ENCODE measurements around the gene GRIN3A.
A peak's percentile ranks its signal among the peaks of the same experiment; 100 is the strongest.

The GRIN3A gene

DNA sequence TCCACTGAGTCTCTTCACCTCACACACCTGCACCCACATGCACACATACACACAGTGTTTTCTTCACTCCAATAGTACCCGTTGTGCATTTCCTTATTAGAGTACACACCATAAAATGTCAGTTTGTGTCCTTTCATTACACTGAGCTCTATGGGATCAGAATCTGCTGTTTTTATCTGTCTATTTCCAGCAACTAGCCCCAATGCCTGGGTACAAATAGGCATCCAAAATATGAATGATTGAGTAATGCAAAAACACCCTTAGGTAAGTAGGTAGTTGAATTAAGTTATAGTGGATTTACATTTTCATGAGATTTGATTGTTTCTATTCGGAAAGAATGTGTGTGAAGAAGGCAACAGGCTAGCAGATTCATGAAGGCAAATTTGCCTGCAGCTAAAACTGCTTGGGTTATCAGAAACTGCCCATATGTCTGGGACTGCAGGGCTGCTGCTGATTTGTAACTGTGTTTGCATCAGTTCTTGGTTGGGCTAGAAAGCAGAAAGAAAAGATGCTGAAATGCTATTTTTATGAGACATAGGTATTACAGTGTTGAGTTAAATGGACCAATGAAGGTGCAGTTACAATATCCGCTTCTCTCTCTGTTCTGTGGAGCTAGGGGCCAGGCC, 170.6 kb downstream of the GRIN3A start:
- TF ChIP-seq, protein P1, sequence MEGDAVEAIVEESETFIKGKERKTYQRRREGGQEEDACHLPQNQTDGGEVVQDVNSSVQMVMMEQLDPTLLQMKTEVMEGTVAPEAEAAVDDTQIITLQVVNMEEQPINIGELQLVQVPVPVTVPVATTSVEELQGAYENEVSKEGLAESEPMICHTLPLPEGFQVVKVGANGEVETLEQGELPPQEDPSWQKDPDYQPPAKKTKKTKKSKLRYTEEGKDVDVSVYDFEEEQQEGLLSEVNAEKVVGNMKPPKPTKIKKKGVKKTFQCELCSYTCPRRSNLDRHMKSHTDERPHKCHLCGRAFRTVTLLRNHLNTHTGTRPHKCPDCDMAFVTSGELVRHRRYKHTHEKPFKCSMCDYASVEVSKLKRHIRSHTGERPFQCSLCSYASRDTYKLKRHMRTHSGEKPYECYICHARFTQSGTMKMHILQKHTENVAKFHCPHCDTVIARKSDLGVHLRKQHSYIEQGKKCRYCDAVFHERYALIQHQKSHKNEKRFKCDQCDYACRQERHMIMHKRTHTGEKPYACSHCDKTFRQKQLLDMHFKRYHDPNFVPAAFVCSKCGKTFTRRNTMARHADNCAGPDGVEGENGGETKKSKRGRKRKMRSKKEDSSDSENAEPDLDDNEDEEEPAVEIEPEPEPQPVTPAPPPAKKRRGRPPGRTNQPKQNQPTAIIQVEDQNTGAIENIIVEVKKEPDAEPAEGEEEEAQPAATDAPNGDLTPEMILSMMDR (IDR thresholded peaks at IDR 0.05; ENCODE audit: poor library complexity, severe bottlenecking), result no peak

DNA sequence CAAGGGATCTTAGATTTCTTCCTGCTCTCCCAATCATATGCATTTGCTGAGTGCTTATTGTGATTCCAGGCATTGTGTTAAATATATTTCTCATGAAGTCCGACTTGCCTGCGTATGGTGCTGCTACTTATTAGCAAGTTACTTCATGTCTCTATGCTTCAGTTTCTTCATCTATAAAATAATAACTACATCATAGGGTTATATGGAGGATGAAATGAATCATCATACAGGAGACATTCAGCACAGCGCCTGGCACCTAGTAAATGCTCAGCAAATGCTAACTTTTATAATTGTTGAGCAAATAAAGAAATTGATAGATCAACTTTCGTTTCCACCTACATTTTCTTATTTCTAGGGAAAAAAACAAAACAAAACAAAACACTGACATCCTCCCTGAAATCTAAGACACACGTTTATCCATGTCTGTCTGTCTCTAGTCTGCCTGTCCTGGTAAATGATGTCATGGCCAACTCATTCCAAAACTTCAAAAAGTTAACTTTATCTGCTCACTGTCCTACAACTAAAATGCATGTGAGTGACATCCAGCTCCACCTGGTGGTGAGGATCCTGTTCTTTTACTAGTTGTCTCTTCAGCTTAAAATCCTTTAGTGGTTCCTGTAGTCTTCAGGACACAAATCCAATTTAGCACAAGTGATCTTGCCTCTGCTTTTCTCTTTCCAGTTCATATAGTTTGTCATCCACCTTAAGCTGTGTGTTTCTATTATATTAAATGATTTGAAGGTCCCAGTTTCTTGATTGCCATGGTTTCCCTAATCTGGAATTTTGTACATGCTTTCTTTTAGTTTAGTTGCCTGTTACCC, 171.3 kb downstream of the GRIN3A start:
- no peaks in the 10 kb centered on the region for H3K4me1 ChIP-seq (ENCODE audit: insufficient read depth, poor library complexity, severe bottlenecking)
- ATAC-seq (ENCODE audit: low read depth), result no peak

More for the DNA sequence above, 170.6 kb downstream of the GRIN3A start:
- DNase-seq (ENCODE audit: low spot score), result no peak
- no peaks in the 10 kb centered on the region for H3K27me3 ChIP-seq (ENCODE audit: insufficient read depth, poor library complexity, severe bottlenecking)
- H3K4me1 ChIP-seq (ENCODE audit: insufficient read depth, poor library complexity, severe bottlenecking), result no peaks in the 10 kb centered on the region
- no peak overlapping the region for H3K27ac ChIP-seq (ENCODE audit: poor library complexity, severe bottlenecking)
- H3K4me3 ChIP-seq (ENCODE audit: severe bottlenecking), result no peak overlapping the region
- ATAC-seq (ENCODE audit: low read depth), result no peak
- no peaks in the 10 kb centered on the region for H3K9me3 ChIP-seq (ENCODE audit: severe bottlenecking)
- peaks cover 22% of the 10 kb centered on the region for H3K36me3 ChIP-seq (ENCODE audit: low read depth)

DNA sequence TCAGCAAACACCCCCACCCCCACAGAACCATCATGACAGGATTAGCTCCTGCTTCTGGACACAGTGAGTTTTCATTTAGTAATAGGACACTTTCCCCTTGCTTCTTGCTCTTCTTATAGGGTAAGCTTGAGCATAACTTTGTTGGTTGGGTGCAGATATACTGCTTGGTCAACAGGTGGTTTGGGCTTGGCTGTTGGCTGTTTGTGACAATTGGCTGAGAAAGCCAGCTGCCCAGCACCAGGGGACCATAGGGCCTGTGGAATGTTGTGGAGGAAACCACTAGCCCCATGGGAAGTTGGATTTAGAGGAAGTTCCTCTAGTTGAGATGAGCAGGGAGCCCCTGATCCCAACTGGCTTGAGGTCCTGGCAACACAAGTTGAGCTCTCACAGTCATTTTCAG, 174.2 kb downstream of the GRIN3A start:
- no peak for ATAC-seq (ENCODE audit: low read depth)
- peaks cover 53% of the 10 kb centered on the region for H3K36me3 ChIP-seq (ENCODE audit: low read depth)
- H3K4me3 ChIP-seq (ENCODE audit: severe bottlenecking), result no peak overlapping the region
- DNase-seq (ENCODE audit: low spot score), result no peak
- TF ChIP-seq, protein P1 (IDR thresholded peaks at IDR 0.05; ENCODE audit: poor library complexity, severe bottlenecking), result no peak
- no peaks in the 10 kb centered on the region for H3K27me3 ChIP-seq (ENCODE audit: insufficient read depth, poor library complexity, severe bottlenecking)
- no peaks in the 10 kb centered on the region for H3K9me3 ChIP-seq (ENCODE audit: severe bottlenecking)
- no peaks in the 10 kb centered on the region for H3K4me1 ChIP-seq (ENCODE audit: insufficient read depth, poor library complexity, severe bottlenecking)
- H3K27ac ChIP-seq (ENCODE audit: poor library complexity, severe bottlenecking), result no peak overlapping the region

More for the DNA sequence above, 171.3 kb downstream of the GRIN3A start:
- H3K27me3 ChIP-seq (ENCODE audit: insufficient read depth, poor library complexity, severe bottlenecking), result no peaks in the 10 kb centered on the region
- no peak overlapping the region for H3K27ac ChIP-seq (ENCODE audit: poor library complexity, severe bottlenecking)
- H3K4me3 ChIP-seq (ENCODE audit: severe bottlenecking), result no peak overlapping the region
- no peaks in the 10 kb centered on the region for H3K9me3 ChIP-seq (ENCODE audit: severe bottlenecking)
- peaks cover 28% of the 10 kb centered on the region for H3K36me3 ChIP-seq (ENCODE audit: low read depth)
- TF ChIP-seq, protein P1 (IDR thresholded peaks at IDR 0.05; ENCODE audit: poor library complexity, severe bottlenecking), result peak; percentile 74
- DNase-seq (ENCODE audit: low spot score), result no peak

DNA sequence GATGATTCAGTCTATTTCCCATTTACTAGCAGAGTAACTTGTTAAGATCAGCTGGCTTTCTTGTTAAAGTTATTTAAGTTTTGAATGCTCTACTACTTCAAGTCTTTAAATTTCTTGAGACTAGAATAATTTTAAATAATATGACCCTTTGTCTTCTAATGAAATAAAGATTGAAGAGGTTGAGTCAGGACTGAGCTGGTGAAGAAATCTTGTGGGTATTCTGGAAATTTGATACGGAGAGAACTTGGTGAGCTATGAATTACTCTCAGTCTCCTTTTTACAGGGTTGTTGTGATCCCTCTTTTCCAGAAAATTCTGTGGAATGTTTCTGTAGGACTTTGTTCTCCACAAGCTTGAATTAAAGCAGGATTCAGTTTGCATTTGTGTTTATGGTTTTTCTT, 175.5 kb downstream of the GRIN3A start:
- H3K27ac ChIP-seq (ENCODE audit: poor library complexity, severe bottlenecking), result no peak overlapping the region
- peaks cover 62% of the 10 kb centered on the region for H3K36me3 ChIP-seq (ENCODE audit: low read depth)
- no peaks in the 10 kb centered on the region for H3K27me3 ChIP-seq (ENCODE audit: insufficient read depth, poor library complexity, severe bottlenecking)
- no peaks in the 10 kb centered on the region for H3K4me1 ChIP-seq (ENCODE audit: insufficient read depth, poor library complexity, severe bottlenecking)
- H3K9me3 ChIP-seq (ENCODE audit: severe bottlenecking), result no peaks in the 10 kb centered on the region
- H3K4me3 ChIP-seq (ENCODE audit: severe bottlenecking), result no peak overlapping the region
- DNase-seq (ENCODE audit: low spot score) (no peak), ATAC-seq (ENCODE audit: low read depth) (no peak)
- TF ChIP-seq, protein P1 (IDR thresholded peaks at IDR 0.05; ENCODE audit: poor library complexity, severe bottlenecking), result no peak

DNA sequence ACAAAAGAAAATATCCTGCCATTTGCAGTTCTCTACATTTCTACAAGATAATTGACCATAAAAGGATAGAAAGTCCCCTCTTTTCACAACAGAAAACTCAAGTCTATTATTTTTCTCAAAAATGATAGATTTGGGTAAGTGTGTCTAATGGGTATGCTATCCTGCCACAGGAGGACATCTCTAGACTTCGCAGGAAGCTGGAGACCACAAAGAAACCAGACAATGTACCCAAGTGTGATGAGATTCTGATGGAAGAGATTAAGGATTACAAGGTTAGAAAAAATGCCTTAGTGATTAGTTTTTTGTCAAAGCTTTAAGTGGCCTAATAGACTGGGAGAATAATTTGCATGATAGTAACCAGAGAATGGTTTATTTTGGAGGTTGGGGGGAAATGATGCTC, 176.7 kb downstream of the GRIN3A start:
- no peaks in the 10 kb centered on the region for H3K9me3 ChIP-seq (ENCODE audit: severe bottlenecking)
- DNase-seq (ENCODE audit: low spot score) (no peak), ATAC-seq (ENCODE audit: low read depth) (no peak)
- H3K27me3 ChIP-seq (ENCODE audit: insufficient read depth, poor library complexity, severe bottlenecking), result no peaks in the 10 kb centered on the region
- no peak overlapping the region for H3K27ac ChIP-seq (ENCODE audit: poor library complexity, severe bottlenecking)
- no peaks in the 10 kb centered on the region for H3K4me1 ChIP-seq (ENCODE audit: insufficient read depth, poor library complexity, severe bottlenecking)
- no peak overlapping the region for H3K4me3 ChIP-seq (ENCODE audit: severe bottlenecking)
- peaks cover 75% of the 10 kb centered on the region for H3K36me3 ChIP-seq (ENCODE audit: low read depth)
- TF ChIP-seq, protein P1 (IDR thresholded peaks at IDR 0.05; ENCODE audit: poor library complexity, severe bottlenecking), result no peak

All from RWPE2 (cell line).